ENCODE measurements around the gene APOD. TPM values are rescaled to one million over a fixed set of nuclear protein-coding genes. Genes with fewer than 3 reads are reported as not detected.

Gene APOD
- total RNA-seq, 1 experiment from 2014 or later: 104 TPM

GRCh38 chr3:195548006-195548405 lies 35.7 kb downstream of the APOD start:
- DNase-seq (ENCODE audit: low read depth, low spot score): no peak
- in situ Hi-C loops (cut with HindIII; ENCODE audit: low pct_unique_long_range_greater_than_20kb, low sequenced_read_pairs): no loop called here

DNA sequence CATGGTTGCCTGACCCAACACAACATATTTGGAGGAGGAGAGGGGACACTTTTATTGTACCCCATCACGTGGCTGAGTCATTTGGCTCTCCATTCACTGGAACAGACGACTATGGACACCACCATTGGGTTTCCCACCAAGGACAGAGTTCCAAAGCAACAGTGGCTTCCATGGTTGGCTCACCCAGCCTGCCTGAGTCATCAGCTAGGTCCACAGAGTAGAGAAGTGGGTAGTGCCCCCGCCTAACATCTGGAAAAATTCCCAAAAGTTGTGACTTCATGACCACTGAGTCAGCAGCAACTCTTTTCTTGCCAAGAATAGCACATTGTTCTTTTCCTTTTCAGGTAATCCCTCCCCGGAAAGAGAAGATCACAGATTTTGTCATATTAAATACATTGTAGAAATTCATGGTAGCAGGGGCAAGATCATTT lies 37.6 kb downstream of the APOD start:
- DNase-seq (ENCODE audit: low read depth, low spot score): peak; percentile 32
- in situ Hi-C loops (cut with HindIII; ENCODE audit: low pct_unique_long_range_greater_than_20kb, low sequenced_read_pairs): no loop called here

- in situ Hi-C loops (cut with HindIII; ENCODE audit: low pct_unique_long_range_greater_than_20kb, low sequenced_read_pairs): no loop called here
- DNase-seq (ENCODE audit: low read depth, low spot score): no peak
Observed at GRCh38 chr3:195544634-195545033, 39.1 kb downstream of the APOD start.

GRCh38 chr3:195544230-195544536 lies 39.6 kb downstream of the APOD start:
- in situ Hi-C loops (cut with HindIII; ENCODE audit: low pct_unique_long_range_greater_than_20kb, low sequenced_read_pairs): no loop called here

GRCh38 chr3:195543500-195544229 lies 40.1 kb downstream of the APOD start:
- in situ Hi-C loops (cut with HindIII; ENCODE audit: low pct_unique_long_range_greater_than_20kb, low sequenced_read_pairs): no loop called here
- DNase-seq (ENCODE audit: low read depth, low spot score): no peak

More at GRCh38 chr3:195544230-195544536, 39.6 kb downstream of the APOD start:
- DNase-seq (ENCODE audit: low read depth, low spot score): no peak

DNA sequence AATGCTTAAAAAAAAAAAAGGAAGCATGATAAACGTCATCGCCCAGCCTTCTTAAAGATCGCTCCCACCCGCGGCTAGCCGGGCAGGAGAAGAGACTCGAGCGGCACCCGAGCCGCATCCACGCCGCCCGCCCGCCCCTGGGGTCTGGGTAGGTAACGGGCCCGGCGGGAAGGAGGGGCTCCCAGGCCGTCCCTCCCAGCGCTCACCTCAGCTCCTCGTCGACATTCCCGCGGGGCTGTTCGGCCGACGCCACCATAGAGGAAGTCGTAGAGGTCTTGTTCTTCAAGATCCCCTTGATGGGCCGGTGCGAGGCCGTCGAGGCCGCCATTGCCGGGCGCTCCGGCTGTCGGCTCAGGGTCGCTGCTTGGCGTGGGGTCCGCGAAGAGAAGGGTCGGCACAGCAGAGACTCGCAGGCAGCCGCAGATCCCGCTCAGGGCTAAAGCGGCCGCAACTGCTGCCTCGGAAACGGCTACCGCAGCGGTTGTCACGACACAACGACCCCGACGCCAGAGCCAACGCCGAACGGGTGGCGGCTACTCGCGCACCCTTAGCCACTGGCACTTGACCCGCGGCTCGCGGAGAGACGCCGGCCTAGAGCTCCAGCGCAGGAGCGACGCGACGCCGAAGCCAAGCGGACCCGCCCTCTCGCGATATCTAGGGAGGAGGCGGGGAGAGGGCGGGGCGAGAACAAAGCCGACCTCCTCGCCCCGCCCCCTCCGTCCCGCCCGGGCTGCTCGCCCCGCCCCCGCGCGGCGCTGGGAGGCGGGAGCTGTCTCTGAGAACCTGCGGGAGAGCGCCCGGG lies 40.8 kb downstream of the APOD start, which contains the start of gene PPP1R2:
PPP1R2 (minus strand) TSS at position 628 of the 802 bp plus-strand sequence; CDS start at position 328, 300 bp downstream.
- DNase-seq (ENCODE audit: low read depth, low spot score): peak; percentile 90
- in situ Hi-C loops (cut with HindIII; ENCODE audit: low pct_unique_long_range_greater_than_20kb, low sequenced_read_pairs): no loop called here

DNA sequence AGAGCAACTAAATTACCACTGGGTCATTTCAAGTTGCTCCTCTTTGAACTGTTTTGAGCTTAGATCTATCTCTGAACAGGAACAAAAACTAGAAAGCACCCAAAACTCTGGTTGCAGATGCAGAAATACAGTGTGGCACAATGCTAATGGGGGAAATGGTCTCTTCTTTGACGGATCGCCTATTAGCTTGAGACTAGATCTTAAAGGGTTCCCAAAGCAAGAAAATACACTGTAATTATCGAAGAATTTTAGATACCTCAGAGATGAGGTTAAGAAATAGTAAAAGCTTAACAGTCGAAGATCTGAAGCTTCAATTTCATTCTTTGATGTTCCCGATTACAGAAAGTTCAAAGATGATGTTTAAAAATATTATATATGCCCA lies 41.4 kb downstream of the APOD start:
- no peak for DNase-seq (ENCODE audit: low read depth, low spot score)
- in situ Hi-C loops (cut with HindIII; ENCODE audit: low pct_unique_long_range_greater_than_20kb, low sequenced_read_pairs): no loop called here

DNA sequence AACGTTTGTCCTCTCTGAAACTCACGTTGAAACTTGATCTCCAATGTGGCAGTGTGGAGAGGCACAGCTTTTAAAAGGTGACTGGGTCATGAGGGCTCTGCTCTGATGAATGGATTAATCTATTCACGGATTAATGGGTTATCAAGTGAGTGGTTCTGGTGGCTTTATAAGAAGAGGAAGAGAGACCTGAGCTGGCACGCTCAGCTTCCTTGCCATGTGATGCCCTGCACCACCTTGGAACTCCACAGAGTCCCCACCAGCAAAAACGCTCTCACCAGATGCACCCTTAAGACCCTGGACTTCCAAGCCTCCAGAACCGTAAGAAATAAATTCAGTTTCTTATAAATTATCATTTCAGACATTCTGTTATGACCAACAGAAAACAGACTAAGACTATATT lies 43.2 kb downstream of the APOD start:
- no peak for DNase-seq (ENCODE audit: low read depth, low spot score)
- in situ Hi-C loops (cut with HindIII; ENCODE audit: low pct_unique_long_range_greater_than_20kb, low sequenced_read_pairs): no loop called here

- no peak for DNase-seq (ENCODE audit: low read depth, low spot score)
- in situ Hi-C loops (cut with HindIII; ENCODE audit: low pct_unique_long_range_greater_than_20kb, low sequenced_read_pairs): no loop called here
Observed at GRCh38 chr3:195540027-195540426, 43.7 kb downstream of the APOD start.

DNA sequence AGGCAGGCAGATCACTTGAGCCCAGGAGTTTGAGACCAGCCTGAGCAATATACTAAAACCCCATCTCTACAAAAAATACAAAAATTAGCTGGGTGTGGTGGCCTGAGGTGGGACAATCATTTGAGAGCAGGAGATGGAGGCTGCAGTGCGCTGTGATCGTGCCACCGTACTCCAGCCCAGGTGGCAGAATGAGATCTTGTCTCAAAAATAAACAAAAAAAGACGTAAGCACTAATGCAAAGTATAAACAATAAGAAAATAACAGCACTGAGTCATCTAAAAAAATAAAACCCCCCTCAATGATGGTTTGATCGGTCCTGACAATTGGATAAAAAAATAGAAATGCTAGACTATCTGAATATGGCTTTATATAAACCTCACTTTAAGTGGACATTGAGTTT lies 44.3 kb downstream of the APOD start:
- in situ Hi-C loops (cut with HindIII; ENCODE audit: low pct_unique_long_range_greater_than_20kb, low sequenced_read_pairs): no loop called here
- no peak for DNase-seq (ENCODE audit: low read depth, low spot score)

DNA sequence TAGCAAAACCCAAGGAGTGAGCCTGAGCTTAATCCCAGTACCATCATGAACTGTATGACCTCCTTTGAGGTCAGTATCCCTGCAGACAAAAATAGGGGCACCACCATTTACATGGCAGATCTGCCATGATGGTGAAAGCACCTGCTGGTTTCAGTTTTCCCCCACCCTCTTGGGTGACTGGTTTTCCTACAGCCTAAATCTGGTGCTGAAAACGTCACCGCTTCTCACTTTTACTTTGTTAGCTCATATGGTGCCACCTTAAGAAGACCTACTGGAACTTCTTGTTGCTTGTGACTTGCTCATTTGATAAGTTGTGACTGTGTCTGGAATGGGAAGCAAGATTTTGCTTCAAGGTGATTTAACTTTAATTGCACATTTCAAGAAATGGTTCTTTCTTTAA lies 45.7 kb downstream of the APOD start:
- DNase-seq (ENCODE audit: low read depth, low spot score): no peak
- in situ Hi-C loops (cut with HindIII; ENCODE audit: low pct_unique_long_range_greater_than_20kb, low sequenced_read_pairs): no loop called here

DNA sequence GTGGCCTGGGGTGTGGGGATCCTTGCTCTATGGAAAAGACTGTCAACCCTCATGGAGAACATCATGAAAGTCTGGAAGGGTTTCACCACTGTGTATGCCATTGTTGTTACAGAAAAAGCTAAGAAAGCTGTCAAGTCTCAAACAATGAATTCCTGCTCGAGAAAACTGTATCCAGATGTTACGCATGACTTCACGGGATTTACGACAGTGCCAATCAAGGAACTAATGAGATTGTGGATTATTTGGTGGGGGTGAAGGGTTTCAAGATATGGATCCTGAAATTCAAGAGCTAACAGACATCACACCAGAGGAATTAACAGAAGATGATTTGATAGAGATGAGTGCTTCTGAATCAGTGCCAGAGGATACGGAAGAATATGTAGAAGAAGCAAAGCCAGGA lies 48.4 kb downstream of the APOD start:
- no peak for DNase-seq (ENCODE audit: low read depth, low spot score)
- in situ Hi-C loops (cut with HindIII; ENCODE audit: low pct_unique_long_range_greater_than_20kb, low sequenced_read_pairs): no loop called here

- in situ Hi-C loops (cut with HindIII; ENCODE audit: low pct_unique_long_range_greater_than_20kb, low sequenced_read_pairs): no loop called here
- no peak for DNase-seq (ENCODE audit: low read depth, low spot score)
Observed at GRCh38 chr3:195532834-195533233, 50.9 kb downstream of the APOD start.

DNA sequence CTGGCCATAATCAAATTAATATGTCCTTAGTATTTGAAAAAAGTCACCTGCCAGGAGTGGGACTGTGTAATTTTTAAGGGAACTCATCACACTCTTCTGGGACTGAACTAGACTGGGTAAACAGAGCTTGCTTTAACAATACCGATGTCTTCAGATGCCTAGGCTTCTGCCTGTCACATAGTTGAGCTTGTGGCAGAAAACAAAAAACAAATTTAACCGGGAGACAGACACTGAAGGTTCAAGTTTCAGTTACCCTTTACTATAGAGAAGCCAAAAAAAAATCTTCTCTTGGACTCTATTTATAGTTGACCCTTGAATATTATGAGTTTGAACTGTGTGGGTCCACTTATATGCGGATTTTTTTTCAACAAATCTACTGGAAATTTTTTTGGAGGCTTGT lies 51.4 kb downstream of the APOD start:
- no peak for DNase-seq (ENCODE audit: low read depth, low spot score)
- in situ Hi-C loops (cut with HindIII; ENCODE audit: low pct_unique_long_range_greater_than_20kb, low sequenced_read_pairs): no loop called here

DNA sequence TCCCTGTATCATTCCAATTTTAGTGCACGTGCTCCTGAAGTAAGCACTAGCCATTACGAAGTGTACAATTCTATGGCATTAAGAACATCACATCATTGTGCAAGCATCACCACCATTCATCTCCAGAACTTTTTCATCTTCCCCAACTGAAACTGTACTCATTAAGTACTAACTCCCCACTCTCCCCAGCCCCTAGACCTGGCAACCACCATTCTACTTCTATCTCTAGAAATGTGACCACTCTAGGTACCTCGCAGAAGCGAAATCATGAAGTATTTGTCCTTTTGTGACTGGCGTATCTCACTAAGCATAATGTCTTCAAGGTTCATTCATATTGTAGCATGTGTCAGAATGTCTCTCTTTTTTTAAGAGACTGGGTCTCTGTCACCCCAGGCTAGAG lies 52.1 kb downstream of the APOD start:
- in situ Hi-C loops (cut with HindIII; ENCODE audit: low pct_unique_long_range_greater_than_20kb, low sequenced_read_pairs): no loop called here
- no peak for DNase-seq (ENCODE audit: low read depth, low spot score)

DNA sequence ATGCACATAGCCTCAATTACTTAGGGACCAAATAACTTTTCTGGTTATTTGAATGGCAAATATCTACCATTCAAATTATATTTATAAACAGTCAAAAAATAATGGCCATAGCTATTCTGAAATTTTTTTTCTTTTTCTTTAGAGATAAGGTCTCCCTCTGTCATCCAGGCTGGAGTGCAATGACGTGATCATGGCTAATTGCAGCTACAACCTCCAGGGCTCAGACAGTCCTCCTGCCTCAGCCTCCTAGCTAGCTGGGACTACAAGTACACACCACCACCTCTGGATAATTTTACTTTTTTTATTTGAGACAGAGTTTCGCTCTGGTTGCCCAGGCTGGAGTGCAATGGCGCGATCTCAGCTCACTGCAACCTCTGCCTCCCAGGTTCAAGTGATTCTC lies 57.2 kb downstream of the APOD start:
- no peak for DNase-seq (ENCODE audit: low read depth, low spot score)
- in situ Hi-C loops (cut with HindIII; ENCODE audit: low pct_unique_long_range_greater_than_20kb, low sequenced_read_pairs): no loop called here

DNA sequence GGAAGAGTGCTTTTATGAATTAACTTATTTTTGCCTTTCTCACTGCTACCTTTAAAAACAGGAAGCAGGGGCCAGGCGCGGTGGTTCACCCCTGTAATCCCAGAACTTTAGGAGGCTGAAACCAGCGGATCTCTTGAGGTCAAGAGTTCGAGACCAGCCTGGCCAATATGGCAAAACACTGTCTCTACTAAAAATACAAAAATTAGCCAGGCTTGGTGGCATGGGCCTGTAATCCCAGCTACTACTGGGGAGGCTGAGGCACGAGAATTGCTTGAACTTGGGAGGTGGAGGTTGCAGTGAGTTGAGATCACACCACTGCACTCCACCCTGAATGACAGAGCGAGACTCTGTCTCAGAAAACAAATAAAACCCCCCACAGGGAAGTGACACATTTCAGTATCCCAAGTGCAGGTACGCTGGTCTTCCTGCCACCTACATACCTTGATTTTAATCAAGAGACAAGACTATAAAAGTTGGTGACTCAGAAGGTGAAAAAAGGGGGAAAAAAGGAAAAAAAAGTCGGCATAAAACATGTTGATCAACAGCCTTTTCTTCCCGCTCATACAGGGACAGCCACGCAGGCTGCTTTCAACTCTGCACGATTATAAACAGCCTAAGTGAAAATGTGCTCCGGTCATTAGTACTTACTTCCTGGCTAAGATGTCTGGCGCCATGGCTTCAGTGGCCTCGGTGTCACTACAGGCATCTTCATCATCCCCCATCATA lies 59.4 kb downstream of the APOD start:
- in situ Hi-C loops (cut with HindIII; ENCODE audit: low pct_unique_long_range_greater_than_20kb, low sequenced_read_pairs): no loop called here

DNA sequence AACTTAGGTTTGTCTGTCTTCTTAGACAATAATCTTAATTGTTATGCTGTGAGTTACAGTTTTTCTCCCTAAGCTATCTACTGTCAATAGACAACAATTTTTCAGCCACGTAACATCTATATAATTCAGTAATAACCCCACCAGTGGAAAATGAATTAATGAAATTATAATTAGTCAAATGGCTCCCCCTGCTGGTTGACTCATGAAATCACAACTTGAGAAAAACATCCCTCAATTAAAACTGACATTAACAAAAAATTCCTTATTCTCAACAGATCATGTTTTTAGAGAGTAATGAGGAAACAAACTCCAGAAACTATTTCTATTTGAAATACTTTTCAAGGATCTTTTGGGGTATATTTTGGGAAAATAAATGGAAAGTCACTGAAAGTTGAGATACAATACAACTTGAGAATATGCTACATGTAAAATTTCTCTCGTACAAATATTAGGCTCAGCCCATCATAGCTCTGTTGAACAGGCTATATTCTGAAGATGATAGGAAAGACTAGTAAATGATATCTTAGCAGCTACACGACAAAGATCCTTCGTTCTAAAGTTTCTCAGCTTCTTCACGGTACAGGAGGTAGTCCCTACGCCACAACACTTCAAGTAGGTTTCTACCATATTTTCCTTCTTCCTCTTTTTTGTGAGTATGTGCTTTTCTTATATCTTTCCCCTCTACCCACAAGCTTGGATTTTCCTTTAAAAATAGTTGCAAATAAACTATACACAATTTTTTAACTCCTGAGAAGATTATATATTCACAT lies 61.3 kb downstream of the APOD start:
- DNase-seq (ENCODE audit: low read depth, low spot score): peak; percentile 54
- in situ Hi-C loops (cut with HindIII; ENCODE audit: low pct_unique_long_range_greater_than_20kb, low sequenced_read_pairs): no loop called here

More for the DNA sequence above, 59.4 kb downstream of the APOD start:
- DNase-seq (ENCODE audit: low read depth, low spot score): no peak
